ELF-1 (cell line): ENCODE measurements around the gene ZFAND3.
"Not testable (repeated sequence)": the region's sequence is repeated elsewhere in the genome, so short reads cannot be mapped to it uniquely, and the experiment has no call there.

Experiments used
- DNase-seq: peaks from one replicate; pipeline ENCODE4 v3.0.0-alpha.2; 2016; ENCODE audit warnings: low read depth, low spot score

ZFAND3 gene

DNA sequence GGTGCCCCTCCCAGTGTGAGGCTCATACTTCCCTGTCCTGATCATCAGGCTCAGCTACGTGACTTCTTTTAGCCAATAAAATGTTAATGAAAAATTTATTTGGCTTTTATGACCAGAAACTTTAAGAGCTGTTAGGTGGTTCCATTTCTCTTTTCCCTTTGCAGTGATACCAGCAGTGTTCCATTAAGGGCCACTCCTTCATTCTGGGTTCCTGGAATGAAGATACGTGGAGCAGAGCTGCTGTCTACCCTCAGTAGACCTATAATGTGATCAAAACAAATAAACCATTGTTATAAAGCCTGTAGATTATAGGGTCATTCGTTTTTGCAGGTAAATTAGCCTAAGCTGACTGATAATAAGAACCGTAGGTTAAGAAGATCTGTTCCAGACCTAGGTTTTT lies 228.0 kb downstream of the ZFAND3 start:
- DNase-seq, result no peak

DNA sequence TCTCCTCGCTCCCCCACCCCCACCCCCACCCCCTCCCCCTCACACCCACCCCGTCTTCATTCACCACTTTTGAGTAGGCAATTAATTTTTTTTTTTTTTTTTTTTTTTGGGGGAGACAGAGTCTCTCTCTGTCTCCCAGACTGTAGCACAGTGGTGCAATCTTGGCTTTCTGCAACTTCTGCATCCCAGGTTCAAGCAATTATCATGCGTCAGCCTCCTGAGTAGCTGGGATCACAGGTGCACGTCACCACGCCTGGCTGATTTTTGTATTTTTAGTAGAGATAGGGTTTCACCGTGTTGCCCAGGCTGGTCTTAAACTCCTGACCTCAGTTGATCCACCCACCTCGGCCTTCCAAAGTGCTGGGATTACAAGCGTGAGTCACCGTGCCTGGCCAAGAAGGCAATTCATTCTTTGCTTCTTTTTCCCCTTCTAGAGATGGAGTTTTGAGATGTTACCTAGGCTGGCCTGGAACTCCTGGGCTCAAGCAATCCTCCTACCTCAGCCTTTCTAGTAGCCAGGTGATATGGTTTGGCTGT lies 230.4 kb downstream of the ZFAND3 start:
- not testable (repeated sequence) for DNase-seq

DNA sequence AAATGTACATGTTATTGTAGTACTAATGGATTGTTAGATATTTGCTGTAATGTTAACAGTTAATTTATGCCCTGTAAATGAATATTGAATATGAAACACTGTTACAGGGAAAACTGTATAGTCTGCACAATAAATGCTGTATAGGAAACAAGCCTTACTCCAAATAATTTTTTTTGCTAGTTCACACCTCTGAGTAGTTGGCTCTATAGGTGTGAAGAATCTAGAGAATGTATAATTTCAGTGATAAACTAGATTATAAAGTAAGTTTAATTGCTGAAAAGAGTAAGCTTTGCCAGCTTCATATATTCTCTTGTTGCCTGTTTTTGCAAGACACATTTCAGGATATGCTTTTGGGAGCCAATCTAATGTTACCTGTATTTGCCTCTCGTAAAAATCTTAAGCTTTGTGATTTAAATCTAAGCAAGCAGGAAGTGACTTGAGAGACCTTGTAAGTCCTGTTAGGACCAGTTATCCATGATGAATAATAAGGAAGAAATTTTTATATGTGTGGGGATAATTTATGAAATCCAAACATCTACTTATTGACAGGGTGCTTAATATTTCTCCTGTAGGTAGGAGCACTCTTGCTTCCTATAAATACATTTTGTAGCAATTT lies 232.4 kb downstream of the ZFAND3 start:
- DNase-seq, result no peak

DNA sequence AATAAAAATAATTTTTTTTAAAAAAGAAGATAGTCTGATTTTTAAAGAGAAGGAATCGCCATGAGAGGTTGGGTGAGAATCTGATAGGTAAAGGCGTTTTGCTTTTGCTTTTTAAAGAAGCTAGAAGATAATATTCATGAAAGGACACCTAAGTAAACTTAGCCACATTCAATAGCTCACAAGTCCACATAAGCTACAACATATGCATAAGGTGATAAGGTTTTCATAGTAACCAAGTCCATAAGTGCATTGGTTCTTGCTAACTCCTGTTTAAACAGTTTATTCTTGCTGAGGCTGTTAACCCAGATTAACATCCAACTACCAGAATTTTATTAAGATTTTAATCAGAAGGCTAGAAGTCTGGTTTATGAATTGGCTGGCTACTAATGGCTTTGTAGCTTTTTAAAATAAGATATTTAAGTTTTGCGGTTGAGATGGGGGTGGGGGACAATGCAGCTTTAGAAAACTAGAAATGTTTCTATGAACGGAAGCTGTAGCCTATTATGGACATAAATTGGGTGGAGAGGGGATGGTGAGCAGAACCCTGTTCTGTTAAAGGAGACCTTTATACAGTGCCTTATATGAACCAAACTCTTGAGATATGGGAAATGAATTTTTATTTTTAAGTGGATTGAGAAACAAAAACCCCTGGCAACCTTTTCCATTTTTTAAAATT lies 235.1 kb downstream of the ZFAND3 start:
- no peak for DNase-seq

DNA sequence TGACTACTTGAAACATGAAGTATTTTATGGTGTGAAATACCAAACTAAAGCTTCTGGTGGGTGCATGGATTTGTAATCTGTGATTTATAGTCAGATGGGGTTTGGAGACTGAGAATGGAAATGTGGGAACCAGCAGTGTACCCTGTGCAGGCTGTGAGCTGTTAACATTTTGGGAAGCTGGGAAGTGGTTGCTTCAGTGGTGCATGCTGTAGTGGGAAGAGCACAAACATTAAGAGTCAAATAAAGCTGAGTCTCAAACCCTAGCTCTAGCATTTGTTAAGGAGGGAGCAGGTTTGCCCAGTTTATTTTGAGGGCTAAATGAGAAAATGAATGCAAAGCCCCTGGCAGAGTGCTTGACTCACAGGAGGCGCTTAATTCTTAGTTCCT lies 235.7 kb downstream of the ZFAND3 start:
- DNase-seq, result no peak

DNA sequence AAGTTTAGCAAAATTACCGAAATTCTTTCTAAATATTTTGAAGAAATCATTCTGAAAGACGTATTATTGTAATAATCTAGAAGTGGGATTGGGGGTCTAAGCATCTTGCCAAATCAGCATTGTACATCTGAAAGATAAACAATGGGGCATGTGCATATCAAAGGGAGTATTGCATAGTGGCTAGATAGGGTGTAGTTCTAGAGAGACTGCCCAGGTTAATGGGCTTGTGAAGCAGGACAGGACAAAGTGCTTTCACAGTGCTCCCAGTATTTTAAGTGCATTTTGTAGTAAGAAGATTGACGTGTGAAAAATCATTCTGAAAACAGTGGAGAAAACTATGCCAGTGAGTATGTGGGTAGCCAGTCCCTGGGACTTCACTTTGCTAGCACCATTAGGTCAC lies 236.8 kb downstream of the ZFAND3 start:
- no peak for DNase-seq

DNA sequence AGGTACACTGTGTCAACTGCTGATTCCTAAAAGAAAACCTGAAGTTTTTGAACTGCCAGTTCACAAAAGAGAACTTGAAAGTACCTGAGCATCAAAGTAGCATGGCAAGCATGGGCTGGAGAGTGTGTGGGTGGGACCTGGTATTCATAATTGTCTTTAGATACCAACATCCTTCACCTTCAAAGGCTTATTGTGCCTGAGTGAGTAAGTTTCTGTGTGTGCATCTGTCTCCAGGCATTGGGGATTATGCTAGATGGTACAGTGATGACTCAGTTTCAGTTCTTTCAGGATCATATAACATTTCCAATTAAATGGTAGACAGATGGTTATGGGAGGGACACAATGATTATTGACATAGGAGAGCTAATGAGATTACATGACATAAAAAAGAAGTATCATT lies 238.5 kb downstream of the ZFAND3 start:
- DNase-seq, result no peak

DNA sequence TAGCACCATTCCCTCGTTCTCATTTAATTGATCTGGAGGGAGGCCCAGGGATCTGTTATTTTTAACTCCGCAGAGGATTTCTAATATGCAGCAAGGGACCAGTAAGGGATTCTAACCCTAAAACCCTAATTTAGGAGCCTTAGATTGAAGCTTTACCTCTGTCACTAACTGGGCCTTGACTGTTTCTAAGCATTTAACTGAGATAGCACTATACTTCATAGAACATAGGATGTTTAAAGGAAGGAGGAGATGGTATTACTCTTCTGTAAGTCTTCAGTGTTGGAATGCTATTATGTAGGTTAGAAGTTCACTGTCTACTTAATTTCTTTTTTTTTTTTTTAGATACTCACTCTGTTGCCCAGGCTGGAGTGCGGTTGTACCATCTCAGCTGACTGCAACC lies 242.5 kb downstream of the ZFAND3 start:
- no peak for DNase-seq

DNA sequence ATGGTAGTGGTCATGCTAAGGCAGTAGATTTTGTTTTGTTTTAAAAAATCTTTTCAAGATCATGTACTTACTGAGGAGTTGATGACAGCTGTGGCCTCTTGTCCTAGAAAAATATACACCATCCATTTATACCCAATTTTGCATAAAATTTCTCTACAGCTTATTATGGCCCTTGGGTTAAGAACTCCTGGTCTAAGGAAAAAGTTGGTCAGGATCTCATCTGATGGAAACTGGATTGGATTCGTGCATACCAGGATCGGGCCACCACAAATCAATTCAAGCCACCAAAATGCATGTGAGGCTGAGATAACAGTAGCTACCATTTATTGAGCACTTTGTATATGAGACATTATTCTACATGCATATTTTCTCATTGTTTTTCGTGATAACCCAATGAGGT lies 244.4 kb downstream of the ZFAND3 start:
- DNase-seq, result no peak

DNA sequence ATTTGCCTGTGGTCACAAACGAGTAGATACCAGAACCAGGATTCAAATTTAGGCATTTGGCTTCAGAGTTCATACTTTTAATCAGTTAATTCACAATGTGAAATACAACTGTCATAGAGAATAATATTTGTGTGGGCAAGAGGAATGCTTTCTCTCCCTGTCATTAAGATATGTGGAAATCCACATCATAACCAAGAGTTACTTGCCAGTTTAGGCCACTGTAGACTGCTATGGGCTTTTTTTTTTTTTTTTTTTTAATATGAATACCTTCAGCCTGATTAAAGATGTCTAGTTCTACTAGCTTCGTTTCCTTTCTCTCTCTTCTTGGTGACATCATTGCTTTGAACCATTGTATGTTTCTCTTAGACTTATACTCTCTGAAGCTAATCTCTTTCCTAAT lies 244.9 kb downstream of the ZFAND3 start:
- DNase-seq, result no peak

DNA sequence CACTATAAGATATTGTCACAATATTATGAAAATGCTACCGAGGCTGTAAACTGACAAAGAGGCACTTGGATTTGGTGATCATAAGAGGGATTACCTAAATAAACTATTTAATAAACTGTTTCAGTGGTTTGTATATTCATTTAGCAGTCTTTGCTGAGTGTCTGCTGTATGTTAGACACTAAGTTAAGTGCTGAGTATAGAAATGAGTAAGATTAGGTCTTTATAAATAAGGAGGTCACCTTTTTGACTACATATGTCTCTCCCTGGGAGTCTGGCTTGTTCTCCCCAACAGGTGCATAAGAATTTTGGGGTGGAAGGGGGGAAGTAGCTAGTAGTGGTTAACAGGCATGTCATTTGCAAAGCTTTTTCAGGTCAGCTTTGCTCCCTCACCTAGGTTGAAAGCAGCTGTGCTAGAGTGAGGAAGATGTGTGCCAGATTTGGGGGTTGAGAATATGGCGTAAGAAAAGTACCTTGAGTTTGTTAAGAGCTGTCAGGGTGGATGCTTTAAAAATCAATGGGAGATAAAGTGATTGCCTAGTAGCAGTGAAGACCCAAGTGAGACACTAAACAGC lies 246.3 kb downstream of the ZFAND3 start:
- no peak for DNase-seq

DNA sequence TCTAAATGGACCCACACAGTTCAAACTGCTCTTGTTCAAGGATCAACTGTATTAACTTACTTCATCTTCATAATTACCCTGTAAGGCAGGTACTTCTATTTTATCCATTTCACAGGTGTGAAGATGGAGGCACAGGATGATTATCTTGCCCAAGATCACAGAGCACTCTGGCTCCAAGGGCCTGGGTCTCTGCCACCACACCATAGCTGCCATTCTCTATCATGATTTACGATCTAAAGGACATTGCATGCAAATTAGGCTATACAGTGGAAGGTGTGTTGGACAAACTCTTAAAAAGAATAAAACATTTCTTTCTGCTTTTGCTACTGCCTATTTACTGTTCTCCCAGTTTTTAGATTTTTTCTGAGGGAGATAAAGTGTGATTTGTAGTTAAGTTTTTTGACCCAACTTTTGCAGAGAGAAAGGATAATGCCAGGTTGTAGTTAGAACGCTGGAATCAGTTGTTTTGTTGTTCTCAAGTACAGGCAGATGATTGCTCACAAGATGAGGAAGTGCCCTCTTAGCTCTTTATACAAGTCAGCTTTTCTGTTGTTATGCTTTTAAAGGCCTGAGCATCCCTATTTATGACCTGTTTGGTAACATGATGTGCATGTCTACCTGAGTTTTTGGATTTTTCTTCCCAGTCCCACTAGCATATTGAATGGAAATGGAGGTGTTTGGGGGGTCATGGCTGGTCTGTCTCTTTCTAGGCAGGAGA lies 247.9 kb downstream of the ZFAND3 start:
- no peak for DNase-seq

DNA sequence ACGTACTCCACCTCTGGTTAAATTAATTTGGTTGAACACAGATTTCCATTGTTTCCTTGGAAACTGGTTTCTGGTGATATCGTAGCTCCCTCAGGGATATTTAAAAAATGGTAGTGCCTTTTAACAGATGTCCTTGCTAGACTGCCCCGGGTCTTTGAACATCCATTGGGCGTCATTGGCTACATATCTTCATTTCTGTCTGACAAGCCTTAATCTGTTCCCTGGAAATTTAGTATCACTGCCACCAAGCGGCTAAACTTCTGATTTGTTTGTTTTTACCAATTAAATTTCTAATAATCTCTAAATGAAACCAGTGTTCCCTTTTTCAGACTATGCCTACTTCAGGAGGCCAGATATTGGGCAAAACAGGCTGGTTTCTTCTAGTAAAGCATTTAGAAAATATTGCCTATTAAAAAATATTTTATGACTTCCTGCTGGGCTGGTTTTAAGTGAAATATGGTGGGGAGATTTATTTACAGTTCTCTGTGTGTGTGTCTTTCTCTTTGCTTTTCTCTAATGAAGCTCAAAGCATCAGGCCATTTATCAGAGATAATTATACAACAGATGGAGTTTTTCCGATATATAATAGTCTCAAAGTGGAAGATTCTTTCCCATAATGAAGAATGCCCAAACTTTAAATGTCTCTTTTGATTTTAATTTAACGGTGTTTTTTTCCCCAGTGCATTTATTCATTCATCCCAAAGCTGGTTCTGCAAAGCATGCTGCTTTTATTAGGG lies 249.5 kb downstream of the ZFAND3 start:
- no peak for DNase-seq

DNA sequence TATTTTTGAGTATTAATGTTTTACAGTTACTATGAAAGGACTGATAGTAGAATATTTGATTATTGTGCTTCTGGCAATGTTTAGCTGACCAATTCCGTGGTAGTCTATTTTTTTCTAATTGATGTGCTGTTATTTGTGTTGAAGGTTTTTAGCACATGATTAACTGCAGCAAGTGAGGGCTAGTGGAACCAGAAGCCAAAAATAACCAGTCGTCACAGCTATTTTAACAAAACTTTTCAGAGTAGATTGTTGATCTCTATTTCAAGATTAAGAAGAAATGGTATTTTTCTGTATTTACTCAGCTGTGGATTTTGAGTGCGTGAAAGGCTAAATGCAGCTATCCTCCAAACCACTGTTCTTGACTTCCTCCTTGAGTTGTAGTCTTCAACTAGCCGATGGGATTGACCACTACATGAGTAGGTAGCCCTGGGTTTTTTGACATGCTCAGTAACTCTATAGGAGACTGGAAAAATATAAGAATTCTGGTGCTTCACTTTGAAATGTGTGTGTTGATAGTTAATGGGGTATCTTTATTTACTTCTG lies 258.0 kb downstream of the ZFAND3 start:
- no peak for DNase-seq

DNA sequence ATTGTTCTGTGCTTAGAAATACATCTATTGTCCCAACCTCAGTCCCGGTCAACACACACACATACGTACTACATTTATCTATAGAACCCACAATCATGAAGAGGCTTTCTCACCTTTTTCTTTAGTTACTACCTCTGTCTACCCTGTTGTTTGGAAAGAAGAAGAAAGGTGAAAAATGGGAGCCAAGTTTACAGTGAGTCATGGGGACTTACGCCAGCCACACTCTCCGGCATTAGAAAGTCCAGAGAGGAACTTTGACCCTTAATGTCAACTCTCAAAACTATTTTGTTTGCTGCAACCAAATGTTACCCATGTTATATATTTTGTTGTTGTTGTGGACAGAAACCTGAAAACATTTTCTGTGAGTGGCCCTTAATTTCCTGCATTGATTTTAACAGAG lies 259.1 kb downstream of the ZFAND3 start:
- DNase-seq, result no peak

DNA sequence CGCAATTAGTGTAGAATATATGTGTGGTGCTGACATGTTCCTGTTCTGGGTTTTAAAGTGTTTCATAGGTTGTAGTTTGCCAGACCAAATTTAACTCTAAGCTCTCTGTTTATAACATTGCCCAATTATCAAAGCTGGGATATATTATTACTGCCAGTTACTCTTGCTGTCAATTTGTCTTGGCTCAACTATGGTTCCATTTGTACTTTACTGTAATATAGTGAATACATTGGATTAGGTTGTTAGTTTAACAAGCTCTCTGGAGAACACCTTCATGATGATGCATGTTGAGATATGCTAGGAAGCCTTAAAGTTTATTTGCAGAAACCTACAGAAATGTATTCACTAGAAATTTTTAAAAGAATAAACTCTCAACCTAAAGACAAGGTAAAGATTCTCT lies 259.6 kb downstream of the ZFAND3 start:
- no peak for DNase-seq

DNA sequence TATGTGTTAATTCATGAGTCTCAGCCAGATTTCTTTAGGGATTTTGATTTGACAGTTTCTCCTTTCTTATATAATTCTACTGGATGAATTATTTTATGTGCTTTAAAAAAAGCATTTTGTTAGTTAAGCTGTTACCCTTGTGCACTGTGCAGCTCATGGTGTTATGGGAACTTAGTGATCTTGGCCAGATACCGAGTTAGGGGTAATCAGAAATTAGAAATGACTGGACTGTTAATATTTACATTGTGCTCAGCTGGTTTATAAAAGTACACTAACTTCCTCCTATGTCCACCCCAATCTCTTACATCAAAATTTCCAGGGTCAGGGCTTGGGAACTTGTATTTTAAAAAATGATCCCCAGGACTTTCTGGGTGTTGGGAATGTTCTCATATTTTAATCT lies 260.0 kb downstream of the ZFAND3 start:
- DNase-seq, result no peak

DNA sequence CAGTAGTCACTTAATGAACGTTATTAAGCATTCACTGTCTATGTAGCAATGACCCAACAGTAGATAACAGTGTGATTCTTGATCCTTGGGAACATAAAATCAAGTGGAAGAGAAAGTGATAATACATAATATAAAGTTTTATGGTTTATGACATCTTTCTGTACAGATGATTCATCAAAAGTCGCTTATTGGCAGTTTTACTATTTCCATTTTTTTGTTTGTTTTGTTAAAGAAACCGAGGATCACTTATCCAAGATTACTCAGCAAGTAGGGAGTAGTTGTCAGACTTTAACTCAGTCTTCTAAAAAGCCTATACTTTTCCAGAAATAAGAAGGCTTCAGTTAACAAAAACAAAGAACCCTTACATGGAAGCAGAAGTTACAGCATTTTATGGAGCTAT lies 260.8 kb downstream of the ZFAND3 start:
- no peak for DNase-seq

DNA sequence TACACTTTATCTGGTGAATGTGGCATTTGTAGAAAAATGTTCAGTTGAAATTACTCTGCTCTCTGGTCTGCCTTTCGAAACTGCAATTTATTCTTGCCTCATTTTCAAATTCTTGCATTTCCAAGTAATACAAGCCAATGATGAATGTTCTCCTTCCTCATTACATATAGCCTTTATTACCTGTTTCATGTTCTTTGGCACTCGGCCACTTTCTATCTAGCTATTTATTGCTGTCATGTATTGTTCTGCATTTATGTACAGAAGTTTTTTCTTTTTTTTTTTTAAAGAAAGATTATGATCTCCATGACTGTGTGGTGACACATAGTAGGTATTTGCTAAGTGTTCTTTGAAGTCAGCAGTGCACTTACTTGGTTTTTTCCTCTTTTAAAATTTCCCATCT lies 261.4 kb downstream of the ZFAND3 start:
- DNase-seq, result no peak

DNA sequence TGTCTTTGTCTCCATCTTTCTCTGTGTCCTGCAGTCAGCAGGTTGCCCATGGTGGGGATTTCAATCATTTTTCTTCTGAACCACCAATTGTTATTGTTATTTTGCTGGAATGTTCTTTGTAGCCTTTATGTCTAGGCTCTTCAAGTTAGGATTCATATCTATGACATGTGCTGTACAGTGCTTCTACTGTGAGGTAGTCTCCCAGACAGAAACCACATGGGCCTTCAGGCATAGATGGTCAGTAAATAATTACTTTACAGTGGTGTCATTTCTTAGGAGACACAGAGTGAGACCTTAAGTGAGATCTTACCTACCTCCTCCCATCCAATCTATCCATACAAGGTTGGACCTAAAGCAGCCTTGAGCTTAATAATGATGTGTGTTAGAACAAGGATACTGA lies 265.5 kb downstream of the ZFAND3 start:
- DNase-seq, result no peak

DNA sequence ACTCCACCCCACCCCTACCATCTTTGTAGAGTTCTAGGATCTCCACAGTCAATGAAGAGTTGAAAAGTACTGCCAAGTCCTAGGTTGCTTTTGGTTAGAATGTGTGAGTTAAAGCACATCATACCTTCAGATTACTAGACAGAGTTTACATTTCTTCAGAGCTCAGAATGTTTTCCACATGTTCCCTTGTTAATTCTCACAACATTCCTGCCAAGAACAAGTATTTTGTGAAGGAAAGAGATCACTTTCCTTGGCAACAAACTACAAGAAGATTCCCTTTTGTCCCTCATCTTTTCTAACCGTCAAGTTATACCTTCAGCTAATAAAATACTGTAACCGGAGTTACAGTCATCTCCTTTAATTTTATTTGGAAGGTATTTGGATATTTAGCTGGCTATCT lies 266.8 kb downstream of the ZFAND3 start:
- no peak for DNase-seq

DNA sequence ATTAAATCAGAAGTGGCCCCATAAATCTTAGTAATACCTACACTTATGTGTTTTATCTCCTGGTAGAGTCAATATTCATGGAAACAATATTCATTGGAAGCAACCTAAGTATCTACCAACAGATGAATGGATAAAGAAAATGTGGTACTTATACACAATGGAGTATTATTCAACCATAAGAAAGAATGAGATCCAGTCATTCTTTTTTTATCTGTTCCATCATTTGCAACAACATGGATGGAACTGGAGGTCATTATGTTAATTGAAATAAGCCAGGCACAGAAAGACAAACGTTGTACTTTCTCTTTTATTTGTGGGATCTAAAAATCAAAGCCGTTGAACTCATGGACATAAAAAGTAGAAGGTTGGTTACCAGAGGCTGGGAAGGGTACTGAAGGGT lies 268.5 kb downstream of the ZFAND3 start:
- DNase-seq, result no peak
